GM18861 (cell line): Measurements from ENCODE around the gene HEMK1.

ENCODE experiments used
- ATAC-seq: cut with Tn5 transposase; IDR thresholded peaks from one replicate; pipeline ENCODE4 v1.9.1; 2021; ENCODE audit not compliant: unreplicated experiment

The HEMK1 gene

GRCh38 chr3:50542177-50543034, 26.9 kb upstream of the HEMK1 start:
- no peak for ATAC-seq

GRCh38 chr3:50545781-50546180, 23.5 kb upstream of the HEMK1 start:
- ATAC-seq, result no peak

GRCh38 chr3:50549226-50549625, 20.1 kb upstream of the HEMK1 start:
- ATAC-seq, result no peak

- no peak for ATAC-seq
Measured at GRCh38 chr3:50550079-50550736, 19.1 kb upstream of the HEMK1 start.

- ATAC-seq, result no peak
Measured at GRCh38 chr3:50551054-50551659, 18.2 kb upstream of the HEMK1 start.

DNA sequence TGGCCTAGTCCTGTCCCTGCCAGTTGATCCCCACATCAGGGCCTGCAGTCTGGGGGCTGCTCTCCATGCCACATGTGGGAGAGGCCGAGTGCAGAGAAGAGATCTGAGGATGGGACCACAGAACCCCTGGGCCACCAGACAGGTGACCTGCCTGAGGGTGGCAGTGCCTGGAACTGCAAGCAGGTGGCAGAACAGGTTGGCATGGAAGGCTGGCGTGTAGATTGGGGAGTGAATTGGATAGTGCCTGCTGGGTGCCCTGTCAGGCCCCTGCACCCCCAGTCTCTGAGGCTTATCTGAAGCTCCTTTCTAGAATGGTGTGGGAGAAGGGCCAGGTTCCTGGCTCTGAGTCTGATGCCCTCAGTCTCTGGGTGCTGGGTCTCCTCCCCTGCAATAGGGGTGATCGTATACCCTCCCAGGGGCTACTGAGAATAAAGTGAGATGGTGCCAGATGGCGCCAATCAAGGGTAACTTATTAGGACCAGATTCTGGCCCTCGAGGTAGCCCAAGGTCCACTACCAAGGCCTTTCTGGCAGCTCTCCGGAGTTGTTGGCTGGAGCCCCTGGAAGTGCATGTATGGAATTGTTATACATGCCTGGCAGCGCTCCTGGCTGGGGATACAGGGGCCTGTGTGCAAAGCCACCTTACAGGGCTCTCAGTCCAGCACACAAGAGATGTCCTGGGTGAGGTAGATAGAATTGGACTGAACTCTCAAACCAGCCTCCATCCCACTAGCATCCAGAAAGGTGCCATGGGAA, 17.5 kb upstream of the HEMK1 start:
- no peak for ATAC-seq

- ATAC-seq, result no peak
Measured at GRCh38 chr3:50552598-50552997, 16.7 kb upstream of the HEMK1 start.

GRCh38 chr3:50554553-50554952, 14.8 kb upstream of the HEMK1 start:
- no peak for ATAC-seq

DNA sequence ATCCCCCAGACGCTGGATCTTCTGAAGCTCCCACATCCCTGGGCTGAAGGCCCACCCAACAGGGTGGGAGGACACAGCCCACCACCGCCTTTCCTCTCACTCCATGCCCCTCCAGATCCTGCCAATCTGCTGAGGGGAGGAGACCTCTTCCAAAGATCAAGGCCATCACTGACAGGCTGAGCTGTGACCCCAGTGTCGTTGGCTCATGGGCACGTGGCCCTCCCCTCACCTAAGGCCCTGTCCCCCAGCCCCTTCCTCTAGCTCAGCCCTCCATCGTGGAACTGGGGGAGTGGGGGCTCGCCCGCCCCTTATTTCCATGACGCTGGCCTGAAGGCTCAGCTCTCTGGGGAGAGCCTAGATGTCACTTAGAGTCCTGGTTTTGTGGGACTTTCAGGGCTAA, 12.2 kb upstream of the HEMK1 start:
- ATAC-seq, result no peak

DNA sequence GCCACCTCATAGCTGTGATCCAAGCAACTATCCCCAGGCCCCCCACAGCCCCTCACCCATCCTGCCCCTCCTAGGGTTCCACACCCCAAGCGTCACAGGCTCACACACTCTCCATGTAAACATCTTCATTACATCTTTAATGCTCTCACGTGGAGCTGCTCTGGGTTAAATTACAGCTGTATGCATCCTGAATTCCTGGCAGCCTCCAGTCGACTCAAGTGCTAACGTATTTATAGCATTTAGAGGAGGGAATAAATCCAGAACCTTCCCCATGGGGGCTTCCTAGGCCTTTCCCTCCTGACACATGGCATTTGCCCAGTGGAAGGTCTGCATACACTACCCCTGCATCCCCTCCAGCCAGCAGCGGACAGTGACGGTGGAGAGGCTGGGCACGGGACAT, 11.4 kb upstream of the HEMK1 start:
- ATAC-seq, result no peak

GRCh38 chr3:50559702-50560101, 9.6 kb upstream of the HEMK1 start:
- ATAC-seq, result no peak

- ATAC-seq, result no peak
Measured at GRCh38 chr3:50562861-50563260, 6.5 kb upstream of the HEMK1 start.

DNA sequence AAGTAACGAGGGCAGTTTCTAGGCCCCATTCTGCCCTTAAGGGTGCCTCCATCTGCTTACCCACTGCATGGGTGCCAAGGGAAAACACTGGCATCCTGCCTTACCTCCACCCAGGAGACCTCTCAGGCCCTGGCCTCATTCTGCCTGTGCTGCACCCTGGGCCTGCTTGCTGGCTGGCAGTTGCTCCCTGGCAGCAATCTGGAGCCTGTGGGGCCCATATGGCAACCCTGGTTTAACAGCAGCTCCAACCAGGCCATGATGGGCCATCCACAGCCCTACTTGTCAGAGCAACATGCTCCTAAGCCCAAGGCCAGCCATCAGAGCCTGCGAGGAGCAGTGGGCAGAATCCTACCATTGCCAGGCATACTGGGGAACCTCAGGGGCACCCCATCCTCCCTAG, 5.5 kb upstream of the HEMK1 start:
- no peak for ATAC-seq

GRCh38 chr3:50564321-50564720, 5.0 kb upstream of the HEMK1 start:
- ATAC-seq, result no peak

DNA sequence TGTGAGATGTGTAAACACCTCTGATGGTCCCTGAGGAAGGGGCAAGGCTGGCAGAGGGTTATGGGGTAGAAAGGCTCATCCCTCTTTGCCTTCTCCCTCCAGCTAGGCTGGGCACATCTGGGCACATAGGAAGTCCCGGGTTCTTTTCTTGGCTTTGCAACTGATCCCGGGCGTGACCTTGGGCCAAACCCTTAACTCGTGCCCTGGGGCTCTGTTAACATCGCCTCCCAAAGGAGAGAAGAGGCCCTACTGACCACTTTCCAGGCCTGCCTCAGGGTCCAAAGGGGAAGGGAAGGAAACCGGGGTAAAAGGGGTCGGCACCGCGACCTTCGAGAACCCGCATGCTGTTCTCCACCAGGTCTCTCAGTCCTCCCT, 2.3 kb upstream of the HEMK1 start:
- no peak for ATAC-seq

GRCh38 chr3:50567386-50568167, 1.7 kb upstream of the HEMK1 start, which contains the start of gene C3orf18:
C3orf18 (minus strand) TSS chr3:50567747; CDS start chr3:50565699, 2,048 bp downstream.
- peak; percentile 86 for ATAC-seq

- ATAC-seq, result no peak
Measured at GRCh38 chr3:50570508-50571279, 1.4 kb downstream of the HEMK1 start.

DNA sequence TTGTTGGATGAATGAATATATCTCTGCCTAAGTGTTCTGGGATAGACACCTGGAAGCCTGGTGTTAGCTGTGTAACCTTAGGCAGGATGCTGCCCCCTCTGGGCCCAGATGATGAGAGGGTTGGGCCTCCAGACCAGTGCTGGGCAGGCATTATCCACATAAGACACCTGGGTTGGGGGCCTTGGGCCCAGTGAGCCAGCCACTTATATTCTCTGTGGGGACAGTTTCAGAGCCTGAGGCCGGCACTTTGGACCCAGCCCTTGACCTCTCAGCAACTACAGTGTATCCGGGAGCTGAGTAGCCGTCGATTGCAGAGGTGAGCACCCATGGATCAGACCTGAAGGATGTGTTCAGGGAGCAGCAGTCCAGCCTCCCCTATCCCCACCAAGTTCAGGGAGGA, 2.2 kb downstream of the HEMK1 start:
- ATAC-seq, result no peak

GRCh38 chr3:50572158-50572557, 2.8 kb downstream of the HEMK1 start:
- ATAC-seq, result no peak
